ENCODE measurements around the gene COBLL1.

COBLL1 gene

DNA sequence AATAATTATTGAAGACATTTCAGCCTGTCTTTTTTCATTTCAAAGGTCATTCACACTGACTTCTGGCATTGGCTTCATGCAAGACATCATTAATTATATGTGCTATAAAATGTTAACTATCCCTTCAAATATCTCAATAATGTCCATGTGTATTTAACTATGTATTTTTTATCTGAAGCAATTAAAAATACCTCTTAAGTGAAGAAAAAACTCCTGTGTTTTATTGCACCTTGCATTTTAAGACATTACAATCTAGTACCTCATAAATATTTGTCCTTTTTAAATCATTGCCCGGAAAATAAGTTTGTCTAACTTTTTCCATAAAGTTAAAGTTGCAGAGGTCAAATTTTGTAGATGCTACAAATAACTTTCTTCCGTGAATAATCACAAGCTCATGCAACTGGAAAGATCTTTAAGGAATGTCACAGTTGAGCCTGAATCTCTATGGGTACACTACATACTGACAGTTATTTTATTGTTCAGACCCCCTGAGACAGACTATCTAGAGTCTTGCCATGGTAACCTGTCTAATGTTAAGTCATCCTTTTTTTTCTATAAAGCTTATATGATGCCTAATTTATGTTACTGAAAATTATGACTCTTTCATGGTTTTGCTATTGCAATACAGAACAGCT, 38.4 kb upstream of the COBLL1 start:
- DNase-seq (ENCODE audit: extremely low read depth, low read depth) = no peak
- no peak for TF ChIP-seq CTCF (IDR thresholded peaks at IDR 0.05; ENCODE audit: low read depth, low read length)

DNA sequence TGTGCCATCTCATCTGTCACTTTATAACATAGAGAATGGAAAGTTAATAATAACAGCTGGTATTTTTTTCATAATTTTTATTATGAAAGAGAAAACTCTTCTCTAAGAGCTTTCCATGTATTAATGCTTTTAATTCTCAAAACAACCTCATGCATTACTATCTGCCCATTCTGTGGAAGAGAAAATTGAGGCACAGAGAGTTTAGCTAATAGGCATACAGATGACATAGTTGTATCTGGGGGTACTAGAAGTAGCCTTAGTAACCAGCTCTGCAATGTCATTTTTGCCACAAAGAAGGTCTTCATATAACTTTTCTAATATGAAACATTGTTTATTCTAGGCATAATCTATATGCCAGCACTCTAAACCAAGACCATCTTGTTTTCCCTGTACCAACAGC, 36.3 kb upstream of the COBLL1 start:
- no peak for TF ChIP-seq CTCF (IDR thresholded peaks at IDR 0.05; ENCODE audit: low read depth, low read length)
- DNase-seq (ENCODE audit: extremely low read depth, low read depth) = no peak

- no peak for TF ChIP-seq CTCF (IDR thresholded peaks at IDR 0.05; ENCODE audit: low read depth, low read length)
- no peak for DNase-seq (ENCODE audit: extremely low read depth, low read depth)
Observed at GRCh38 chr2:164877169-164877568, 35.5 kb upstream of the COBLL1 start.

- no peak for TF ChIP-seq CTCF (IDR thresholded peaks at IDR 0.05; ENCODE audit: low read depth, low read length)
- DNase-seq (ENCODE audit: extremely low read depth, low read depth) = no peak
Observed at GRCh38 chr2:164875334-164876205, 33.9 kb upstream of the COBLL1 start.

- DNase-seq (ENCODE audit: extremely low read depth, low read depth) = no peak
- no peak for TF ChIP-seq CTCF (IDR thresholded peaks at IDR 0.05; ENCODE audit: low read depth, low read length)
Observed at GRCh38 chr2:164873210-164873908, 31.7 kb upstream of the COBLL1 start.

DNA sequence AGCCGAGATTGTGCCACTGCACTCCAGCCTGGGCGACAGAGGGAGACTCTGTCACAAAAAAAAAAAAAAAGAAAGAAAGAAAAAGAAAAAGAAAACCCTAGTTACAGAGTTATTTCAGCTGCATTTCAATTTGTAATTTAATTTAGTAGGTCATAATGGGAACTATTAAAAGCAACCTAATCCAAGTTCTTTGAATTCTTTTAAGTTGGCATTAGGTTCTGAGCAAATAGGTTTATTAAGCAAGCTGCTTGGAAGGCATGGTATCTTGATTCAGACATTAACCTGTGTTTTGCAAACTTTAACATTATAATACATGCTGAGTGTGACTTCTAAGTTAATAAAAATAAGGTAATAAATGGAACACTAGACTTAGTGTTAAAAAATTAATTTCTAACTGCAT, 29.8 kb upstream of the COBLL1 start:
- DNase-seq (ENCODE audit: extremely low read depth, low read depth) = no peak
- no peak for TF ChIP-seq CTCF (IDR thresholded peaks at IDR 0.05; ENCODE audit: low read depth, low read length)

GRCh38 chr2:164869420-164869772, 27.8 kb upstream of the COBLL1 start:
- no peak for DNase-seq (ENCODE audit: extremely low read depth, low read depth)
- TF ChIP-seq CTCF (IDR thresholded peaks at IDR 0.05; ENCODE audit: low read depth, low read length) = no peak

Measured in AG09319 (cell line).